ENCODE results near the gene CD200R1L. TPM values are rescaled to one million over a fixed set of nuclear protein-coding genes. Genes with fewer than 3 reads are reported as not detected.

CD200R1L gene
- total RNA-seq, 1 experiment from 2014 or later = not detected

DNA sequence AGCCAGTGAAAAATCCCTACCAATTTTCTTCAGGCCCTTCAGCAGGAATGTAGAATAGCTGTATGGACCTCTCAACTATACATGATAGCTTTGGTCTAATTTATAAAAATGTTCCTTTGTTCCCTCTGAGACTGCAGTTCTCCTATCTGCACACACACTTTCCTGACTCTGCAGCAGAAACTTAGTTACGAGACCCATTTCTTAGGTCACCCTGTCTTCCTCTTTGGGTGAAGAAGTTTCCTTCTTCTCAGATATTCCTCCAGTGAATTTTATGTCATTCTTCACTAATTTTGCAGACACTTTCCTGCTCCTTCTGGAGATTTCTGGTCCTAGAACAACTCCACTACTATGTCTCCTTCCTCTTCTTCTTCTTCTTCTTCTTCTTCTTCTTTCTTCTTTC, 42.6 kb downstream of the CD200R1L start:
- in situ Hi-C loops (cut with HindIII; ENCODE audit: low pct_unique_long_range_greater_than_20kb, low sequenced_read_pairs) = no loop called here
- DNase-seq (ENCODE audit: low read depth, low spot score) = no peak

DNA sequence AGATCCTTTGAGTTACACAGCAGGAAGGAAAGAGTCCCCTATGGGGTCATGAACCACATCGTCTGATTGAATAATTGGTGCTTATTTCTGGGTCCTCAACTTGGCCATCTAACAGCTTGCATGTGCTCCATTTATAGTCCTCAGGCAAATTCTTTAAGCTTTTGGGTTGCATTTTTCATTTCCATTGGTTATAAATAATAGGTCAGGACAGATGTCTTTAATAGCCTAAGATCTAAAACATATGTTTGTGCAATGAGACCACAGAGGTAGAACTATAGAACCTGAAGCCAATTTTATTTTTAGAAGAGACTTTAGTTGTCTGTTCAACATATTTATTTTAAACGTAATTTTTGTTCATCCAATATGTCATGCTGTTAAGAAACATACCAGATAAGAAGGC, 43.2 kb downstream of the CD200R1L start:
- in situ Hi-C loops (cut with HindIII; ENCODE audit: low pct_unique_long_range_greater_than_20kb, low sequenced_read_pairs) = no loop called here
- DNase-seq (ENCODE audit: low read depth, low spot score) = no peak

DNA sequence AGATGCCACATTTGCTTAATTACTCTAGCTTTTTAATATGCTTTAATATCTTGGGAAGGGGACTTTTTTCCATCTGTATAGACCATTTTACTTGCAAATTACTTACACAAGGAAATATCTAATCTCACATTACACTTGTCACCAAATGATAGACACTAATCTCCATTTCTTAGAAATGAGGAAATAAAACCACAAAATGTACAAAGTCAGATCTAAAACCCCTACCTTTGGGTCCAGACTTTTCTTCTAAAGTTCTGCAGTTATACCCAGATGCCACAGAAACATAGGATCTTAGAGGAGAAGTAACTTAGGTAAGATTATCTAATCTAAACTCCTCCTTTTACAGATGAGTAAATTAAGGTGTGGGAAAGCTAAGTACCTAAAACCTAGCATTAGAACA, 44.3 kb downstream of the CD200R1L start:
- in situ Hi-C loops (cut with HindIII; ENCODE audit: low pct_unique_long_range_greater_than_20kb, low sequenced_read_pairs) = no loop called here
- DNase-seq (ENCODE audit: low read depth, low spot score) = no peak

DNA sequence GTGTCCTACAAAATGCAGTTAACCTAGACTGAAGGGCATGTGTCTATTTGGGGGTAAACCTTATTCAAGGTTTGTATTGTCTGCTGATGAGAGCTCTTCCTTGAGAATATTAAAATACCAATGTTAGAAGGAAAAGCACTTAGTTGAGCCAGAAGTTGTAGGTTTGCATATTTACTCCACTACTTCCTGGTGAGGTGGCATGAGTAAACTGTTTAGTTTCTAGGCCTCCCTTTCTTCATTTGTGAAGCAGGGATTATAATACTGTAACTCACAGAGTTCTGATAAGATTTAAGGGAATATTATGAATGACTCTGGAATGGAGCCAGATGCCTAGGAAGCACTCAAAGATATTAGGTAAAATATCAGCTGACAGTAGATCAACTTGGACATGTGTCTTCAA, 46.7 kb downstream of the CD200R1L start:
- in situ Hi-C loops (cut with HindIII; ENCODE audit: low pct_unique_long_range_greater_than_20kb, low sequenced_read_pairs) = no loop called here
- no peak for DNase-seq (ENCODE audit: low read depth, low spot score)

DNA sequence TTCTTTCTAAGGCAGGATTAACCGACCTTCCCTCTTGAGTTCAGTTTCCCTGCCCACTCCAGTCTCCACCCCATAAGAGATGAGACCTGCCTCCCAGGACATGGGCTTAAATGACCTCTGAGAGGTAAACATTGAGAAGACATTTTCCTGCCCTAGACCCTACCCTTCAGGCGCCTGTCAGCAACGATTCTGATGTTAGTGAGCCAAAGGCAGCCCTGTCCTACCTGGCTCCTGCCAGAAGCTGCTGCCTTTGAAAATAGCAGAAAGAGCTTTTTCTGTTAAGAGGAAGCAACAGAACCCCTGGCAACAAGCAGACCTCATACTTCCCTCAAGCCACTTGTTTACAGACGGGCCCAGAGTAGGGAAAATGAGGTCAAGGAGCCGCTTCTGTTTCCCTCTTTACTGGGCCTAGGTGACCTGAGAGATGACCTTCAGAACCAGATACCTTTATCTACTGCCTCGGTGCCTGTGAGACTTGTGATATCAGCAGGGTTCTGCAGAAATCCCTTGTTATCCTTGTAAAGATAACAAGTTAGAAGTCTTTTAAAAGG, 52.0 kb downstream of the CD200R1L start:
- in situ Hi-C loops (cut with HindIII; ENCODE audit: low pct_unique_long_range_greater_than_20kb, low sequenced_read_pairs) = no loop called here
- DNase-seq (ENCODE audit: low read depth, low spot score) = no peak

DNA sequence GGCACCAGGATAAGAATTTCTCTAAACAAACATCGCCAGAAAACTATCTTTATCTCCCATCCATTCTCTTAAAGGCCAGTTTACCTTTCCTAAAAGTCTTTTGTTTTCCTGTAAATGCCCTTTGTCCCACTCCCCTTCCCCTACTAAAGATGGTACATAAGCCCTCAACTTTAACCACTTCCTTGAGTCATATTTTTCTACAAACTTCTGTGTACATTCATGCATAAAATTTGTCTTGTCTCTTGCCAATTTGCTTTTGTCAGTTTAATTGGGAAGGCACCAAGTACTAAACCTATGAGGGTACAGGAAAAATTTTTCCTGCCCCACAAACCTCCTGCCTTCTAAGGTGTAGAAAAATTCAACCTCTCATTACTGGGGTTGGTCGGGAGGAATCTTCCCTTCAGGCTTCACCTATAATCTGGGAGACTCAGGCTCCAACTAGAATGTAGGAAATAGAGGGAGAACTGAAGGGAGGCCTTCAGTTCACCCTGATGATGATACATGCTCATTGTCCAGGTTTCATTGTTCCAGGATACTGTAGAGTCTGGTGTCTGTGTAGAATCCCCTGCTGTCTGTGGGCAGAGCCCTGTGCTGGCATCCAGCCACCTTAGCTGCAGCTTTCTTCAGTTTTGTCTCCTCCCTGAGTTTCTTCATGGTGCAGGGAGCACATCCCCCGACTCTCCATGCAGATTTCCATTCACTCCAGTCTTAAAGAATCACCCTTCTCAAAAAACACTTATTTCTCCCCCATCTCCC, 53.2 kb downstream of the CD200R1L start:
- in situ Hi-C loops (cut with HindIII; ENCODE audit: low pct_unique_long_range_greater_than_20kb, low sequenced_read_pairs) = no loop called here
- DNase-seq (ENCODE audit: low read depth, low spot score) = no peak

DNA sequence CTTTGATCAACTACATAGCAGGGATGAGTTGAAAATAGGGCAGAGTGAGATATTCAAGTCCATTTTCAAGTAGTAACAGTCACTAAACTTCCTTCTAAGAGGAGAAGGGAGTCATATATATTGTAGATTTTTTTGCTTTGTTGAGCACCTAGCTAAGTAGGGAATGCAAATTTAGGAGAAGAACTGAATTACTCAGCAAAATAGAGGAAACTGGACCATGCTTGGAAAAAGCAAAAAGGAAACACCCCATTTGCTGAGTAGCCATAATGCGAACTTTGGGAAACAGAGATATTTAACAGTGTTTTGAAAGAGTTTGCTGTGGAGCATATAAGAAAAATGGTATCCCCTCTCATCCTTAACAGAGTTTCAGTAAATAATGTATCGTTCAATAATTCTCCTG, 54.9 kb downstream of the CD200R1L start:
- in situ Hi-C loops (cut with HindIII; ENCODE audit: low pct_unique_long_range_greater_than_20kb, low sequenced_read_pairs) = no loop called here
- DNase-seq (ENCODE audit: low read depth, low spot score) = no peak

DNA sequence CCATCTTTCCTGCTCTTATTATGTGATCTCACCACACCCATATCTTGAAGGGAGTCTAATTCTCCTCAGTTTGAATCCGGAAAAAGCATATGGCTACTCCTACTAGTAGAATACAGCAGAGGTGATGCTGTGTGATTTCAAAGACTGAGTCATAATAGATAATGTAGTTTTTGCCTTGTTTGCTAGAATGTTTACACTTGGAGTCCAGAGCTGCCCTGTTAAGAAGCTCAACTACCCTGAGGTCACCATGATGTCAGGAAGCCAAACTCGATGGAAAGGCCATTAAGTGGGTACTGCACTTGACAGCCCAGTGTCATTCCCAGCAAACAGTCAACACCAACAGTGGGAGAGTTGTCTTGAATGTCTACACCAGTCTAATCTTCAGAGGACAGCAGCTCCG, 56.9 kb downstream of the CD200R1L start:
- in situ Hi-C loops (cut with HindIII; ENCODE audit: low pct_unique_long_range_greater_than_20kb, low sequenced_read_pairs) = no loop called here
- no peak for DNase-seq (ENCODE audit: low read depth, low spot score)

DNA sequence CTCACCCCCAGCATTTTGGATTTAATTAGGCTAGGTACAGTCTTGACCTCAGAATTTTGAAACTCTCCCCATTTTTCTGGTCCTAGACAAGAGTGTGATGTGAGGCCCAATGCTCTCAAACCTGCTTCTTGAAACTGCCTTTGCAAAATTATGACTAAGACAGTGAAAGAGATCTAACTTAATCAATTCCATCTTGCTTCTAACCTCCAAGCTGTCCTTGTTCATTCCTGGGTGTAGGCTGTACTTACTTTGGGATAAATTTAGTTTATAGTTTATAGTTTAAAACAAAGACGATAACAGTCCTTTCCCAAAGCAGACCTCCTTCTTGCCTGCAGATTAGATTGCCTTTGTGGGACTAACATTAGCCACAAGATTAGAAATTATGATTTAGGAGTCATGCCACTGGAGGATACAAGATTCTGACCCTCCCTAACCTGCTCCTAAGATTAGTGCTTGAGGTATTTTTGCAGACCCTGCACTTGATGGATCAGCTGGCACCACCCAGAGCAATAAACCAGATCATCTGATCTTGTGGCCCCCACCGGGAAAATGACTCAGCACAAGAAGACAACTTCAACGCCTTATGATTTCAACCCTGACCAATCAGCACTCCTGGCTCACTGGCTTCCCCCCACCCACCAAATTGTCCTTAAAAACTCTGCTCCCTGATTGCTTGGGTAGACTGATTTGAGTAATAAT, 59.6 kb downstream of the CD200R1L start:
- in situ Hi-C loops (cut with HindIII; ENCODE audit: low pct_unique_long_range_greater_than_20kb, low sequenced_read_pairs) = no loop called here
- no peak for DNase-seq (ENCODE audit: low read depth, low spot score)

DNA sequence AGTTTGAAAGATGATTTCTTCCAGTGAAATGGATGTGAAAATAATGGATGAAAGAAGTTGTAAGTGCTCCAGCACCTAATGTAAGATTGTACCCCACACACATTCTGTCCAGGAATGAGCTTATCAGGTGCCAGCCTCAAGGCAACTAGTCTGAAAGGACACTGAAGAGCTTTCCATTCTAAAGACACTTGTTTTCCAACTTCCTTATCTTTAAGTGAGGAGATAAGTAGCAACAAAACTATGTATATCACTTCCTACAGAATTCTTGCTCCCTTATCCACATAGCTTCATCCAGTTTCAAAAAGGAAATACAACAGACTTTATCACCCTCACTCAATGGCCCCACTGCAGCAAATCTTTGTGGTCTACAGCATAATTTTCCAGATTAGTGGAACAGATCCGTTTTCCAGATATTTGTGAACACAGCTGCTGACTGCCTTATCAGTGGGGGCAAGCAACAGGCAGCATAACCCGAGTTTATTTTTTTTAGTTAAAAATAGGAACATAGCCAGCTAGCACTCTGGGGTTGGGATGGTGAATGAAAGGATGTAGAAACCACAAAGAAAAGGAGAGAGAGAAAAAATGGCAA, 60.6 kb downstream of the CD200R1L start:
- DNase-seq (ENCODE audit: low read depth, low spot score) = no peak
- in situ Hi-C loops (cut with HindIII; ENCODE audit: low pct_unique_long_range_greater_than_20kb, low sequenced_read_pairs) = no loop called here

DNA sequence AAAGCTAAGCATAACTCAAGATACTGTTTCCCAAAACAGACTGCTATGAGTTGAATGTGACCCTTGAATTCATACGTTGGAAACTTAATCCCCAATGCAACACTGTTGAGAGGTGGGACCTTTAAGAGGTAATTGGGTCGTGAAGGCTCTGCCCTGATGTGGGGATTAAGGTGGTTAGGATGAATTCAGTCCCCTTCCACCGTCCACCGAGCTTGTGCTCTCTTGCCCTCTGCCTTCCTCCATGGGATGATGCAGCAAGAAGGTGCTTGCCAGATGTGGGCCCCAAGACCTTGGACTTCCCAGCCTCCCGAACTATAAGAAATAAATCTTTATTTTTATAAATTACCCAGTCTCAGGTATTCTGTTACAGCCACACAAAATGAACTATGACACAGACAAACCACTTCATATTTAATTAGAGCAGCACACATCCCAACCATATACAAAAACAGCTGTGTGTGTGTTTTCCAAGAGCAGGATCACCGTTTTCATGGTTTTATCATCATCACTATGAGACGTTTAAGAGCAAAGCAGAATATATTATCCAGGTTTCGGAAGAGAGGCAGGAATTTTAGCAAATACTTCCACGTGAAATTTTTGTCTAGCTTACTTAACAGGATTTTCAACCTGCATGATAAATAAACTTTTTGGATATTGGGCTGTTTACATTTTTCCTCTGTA, 61.2 kb downstream of the CD200R1L start:
- in situ Hi-C loops (cut with HindIII; ENCODE audit: low pct_unique_long_range_greater_than_20kb, low sequenced_read_pairs) = no loop called here
- DNase-seq (ENCODE audit: low read depth, low spot score) = no peak

DNA sequence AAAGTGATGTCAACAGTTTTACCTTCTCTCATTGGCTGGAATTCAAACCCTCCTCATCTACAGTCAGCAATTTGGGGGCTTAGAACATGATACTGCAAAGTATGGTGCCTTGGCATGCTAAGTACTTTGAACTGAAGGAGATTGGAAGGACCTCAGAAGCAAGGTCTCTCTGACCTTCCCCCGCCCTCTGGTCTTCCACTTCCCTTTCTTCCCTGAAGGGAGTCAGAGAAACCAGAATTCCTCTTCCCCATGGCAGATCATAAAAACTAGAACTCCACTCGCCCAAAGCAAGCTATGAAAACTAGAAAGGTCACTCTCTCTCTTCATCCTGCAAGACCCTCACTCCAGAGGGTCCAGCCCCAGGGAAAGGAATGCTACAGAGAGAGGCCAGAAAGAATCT, 64.2 kb downstream of the CD200R1L start:
- in situ Hi-C loops (cut with HindIII; ENCODE audit: low pct_unique_long_range_greater_than_20kb, low sequenced_read_pairs) = no loop called here
- DNase-seq (ENCODE audit: low read depth, low spot score) = no peak

DNA sequence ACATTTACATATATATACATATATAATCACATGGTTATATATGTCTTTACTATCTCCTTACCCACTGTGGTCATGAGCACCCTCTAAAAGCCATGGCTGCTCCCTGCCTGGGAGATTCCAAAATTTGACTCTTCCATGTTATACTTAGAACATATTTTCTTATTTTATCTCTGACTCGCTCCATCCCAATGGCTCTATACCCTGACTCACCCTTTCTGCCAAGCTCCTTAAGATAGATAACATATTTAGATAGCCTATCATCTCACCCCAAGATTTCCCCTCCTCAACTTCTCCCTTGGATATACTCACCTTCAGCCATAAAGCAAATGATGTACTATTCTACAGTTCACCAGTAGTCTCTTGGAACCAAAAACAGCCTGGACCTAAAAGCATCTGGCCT, 65.1 kb downstream of the CD200R1L start:
- no peak for DNase-seq (ENCODE audit: low read depth, low spot score)
- in situ Hi-C loops (cut with HindIII; ENCODE audit: low pct_unique_long_range_greater_than_20kb, low sequenced_read_pairs) = no loop called here

DNA sequence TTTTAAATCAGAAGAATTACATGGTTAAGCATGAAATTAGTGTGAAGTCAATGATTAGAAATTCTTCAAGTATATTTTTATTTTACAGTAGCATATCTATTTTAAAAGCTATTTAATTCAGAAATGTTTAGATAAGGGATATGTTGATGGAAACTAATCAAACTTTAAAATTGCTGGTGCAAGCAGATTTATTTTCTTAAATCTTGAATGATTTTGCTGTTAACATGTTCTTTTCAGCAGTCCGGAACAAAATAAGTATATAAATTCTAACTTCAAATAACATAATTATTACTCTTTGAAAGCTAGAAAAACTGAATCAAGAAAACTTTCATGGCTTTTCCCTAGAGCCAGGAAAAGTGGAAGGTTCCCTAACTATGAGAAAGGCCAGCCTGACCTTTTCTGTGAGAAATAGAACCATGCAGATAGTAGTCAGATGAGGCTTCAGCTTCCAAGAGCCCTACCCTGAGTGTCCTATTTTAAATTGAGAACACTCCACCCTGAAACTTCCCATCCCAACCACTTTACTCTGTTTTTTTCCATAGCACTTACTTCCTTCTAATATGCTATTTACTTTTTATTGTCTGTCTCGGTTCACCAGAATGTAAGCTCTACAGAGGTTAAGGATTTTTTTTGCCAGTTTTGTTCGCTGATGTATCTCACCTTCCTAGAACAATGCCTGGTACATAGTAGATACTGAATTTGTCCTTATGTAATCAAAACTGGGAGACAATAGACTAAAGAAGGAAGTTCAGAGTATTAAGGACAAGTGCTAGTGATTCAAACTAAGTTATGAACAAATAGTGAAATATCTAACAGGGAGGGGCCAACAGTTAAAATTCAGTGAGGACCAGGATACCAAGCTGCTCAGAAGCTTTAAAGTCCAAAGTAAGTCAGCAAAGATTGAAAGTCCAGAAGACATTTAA, 66.8 kb downstream of the CD200R1L start:
- no peak for DNase-seq (ENCODE audit: low read depth, low spot score)
- in situ Hi-C loops (cut with HindIII; ENCODE audit: low pct_unique_long_range_greater_than_20kb, low sequenced_read_pairs) = no loop called here

DNA sequence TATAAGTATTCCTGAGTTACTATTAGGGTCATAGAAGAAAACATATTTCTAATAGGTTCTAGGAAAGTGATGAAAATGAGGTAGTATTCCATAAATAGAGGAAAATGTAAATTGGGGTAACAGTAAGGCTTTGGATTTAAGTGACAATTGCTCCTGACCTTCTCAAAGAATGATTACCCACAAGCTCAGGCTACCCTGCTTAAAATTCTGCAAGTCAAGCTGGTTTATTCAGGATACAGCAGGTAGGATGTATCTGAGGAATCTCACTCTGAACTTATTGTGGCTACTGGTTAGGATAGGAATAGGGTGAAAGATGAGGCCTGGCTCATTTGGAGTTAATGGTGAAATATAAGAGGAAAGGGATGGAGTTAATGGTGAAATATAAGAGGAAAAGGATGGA, 67.7 kb downstream of the CD200R1L start:
- in situ Hi-C loops (cut with HindIII; ENCODE audit: low pct_unique_long_range_greater_than_20kb, low sequenced_read_pairs) = no loop called here
- no peak for DNase-seq (ENCODE audit: low read depth, low spot score)

DNA sequence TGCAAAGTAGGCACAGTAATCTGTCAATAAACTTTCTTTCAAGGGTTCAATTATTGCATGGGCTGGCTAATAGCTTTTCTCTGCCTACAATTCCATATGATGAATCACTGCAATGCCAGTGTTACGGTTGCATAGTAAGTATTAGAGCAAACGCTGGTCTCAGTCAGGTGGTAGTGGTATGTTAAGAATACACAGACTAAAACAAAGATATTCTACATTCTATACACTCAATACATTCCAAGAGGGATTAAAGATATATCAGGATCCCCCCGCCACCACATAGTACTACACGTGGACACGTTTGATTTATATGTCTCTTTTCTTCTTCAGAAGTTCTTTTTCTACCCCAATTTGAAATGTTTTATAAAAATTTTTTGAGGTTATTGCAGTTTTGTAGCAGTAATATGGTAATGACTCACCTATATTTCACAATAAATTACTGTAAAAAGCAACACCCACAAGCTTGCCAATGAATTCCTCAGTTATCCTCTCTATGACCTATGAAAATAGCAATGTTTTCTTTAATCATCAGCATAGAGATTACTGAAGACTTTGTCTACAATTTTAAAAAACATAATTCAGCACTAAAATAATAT, 68.2 kb downstream of the CD200R1L start:
- DNase-seq (ENCODE audit: low read depth, low spot score) = no peak
- in situ Hi-C loops (cut with HindIII; ENCODE audit: low pct_unique_long_range_greater_than_20kb, low sequenced_read_pairs) = no loop called here

DNA sequence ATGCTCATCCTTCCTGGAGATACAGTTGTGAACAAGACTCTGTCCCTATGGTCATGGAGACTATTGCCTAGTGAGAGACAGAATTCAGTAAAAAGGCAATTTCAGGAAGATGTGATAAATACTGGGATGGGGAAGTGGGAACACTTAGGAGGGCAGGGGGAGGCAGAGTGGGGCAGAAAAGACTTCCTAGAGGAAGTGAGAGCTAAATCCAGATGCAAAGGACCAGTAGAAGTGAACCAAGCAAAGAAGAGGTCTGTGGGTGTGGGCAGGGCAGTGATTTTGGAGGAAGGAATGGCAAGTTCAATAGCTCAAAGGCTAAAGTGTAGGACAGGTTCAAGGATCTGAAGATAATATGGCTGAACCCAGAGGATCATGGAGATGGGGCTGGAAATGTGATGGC, 68.9 kb downstream of the CD200R1L start:
- in situ Hi-C loops (cut with HindIII; ENCODE audit: low pct_unique_long_range_greater_than_20kb, low sequenced_read_pairs) = no loop called here

More for the DNA sequence above, 68.9 kb downstream of the CD200R1L start:
- no peak for DNase-seq (ENCODE audit: low read depth, low spot score)
